RWPE1 (cell line): ENCODE results near the gene FNDC3B.

Experiments
- CTCF ChIA-PET: fragments of 350-600 bp; sonication (Branson Sonifier 250); formaldehyde crosslinking; extraction: SDS; loops from one replicate; lab custom pipeline; 2021; lab: Yijun Ruan, JAX
- POLR2A ChIA-PET: fragments of 400-600 bp; formaldehyde crosslinking; extraction: SDS; loops from one replicate; lab custom pipeline; 2020; ENCODE audit warnings: antibody characterized with exemption; ENCODE audit not compliant: low non-redundant PET; lab: Yijun Ruan, JAX
- DNase-seq: peaks from one replicate; pipeline ENCODE4 v3.0.0; 2012; ENCODE audit warnings: low spot score
- H3K27ac ChIP-seq: fragments of 450-650 bp; 2 replicates; pipeline ENCODE4 v1.5.1; 2017
- TF ChIP-seq, protein P1 (sequence below): fragments of 450-650 bp; conservative IDR thresholded peaks from 2 replicates; pipeline ENCODE4 v1.5.1; 2017; ENCODE audit warnings: low read depth, mild to moderate bottlenecking

Gene FNDC3B

GRCh38 chr3:172127141-172127540, 87.8 kb downstream of the FNDC3B start:
- DNase-seq: no peak
- H3K27ac ChIP-seq: no peak overlapping the region
- TF ChIP-seq, protein P1, sequence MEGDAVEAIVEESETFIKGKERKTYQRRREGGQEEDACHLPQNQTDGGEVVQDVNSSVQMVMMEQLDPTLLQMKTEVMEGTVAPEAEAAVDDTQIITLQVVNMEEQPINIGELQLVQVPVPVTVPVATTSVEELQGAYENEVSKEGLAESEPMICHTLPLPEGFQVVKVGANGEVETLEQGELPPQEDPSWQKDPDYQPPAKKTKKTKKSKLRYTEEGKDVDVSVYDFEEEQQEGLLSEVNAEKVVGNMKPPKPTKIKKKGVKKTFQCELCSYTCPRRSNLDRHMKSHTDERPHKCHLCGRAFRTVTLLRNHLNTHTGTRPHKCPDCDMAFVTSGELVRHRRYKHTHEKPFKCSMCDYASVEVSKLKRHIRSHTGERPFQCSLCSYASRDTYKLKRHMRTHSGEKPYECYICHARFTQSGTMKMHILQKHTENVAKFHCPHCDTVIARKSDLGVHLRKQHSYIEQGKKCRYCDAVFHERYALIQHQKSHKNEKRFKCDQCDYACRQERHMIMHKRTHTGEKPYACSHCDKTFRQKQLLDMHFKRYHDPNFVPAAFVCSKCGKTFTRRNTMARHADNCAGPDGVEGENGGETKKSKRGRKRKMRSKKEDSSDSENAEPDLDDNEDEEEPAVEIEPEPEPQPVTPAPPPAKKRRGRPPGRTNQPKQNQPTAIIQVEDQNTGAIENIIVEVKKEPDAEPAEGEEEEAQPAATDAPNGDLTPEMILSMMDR: no peak
- POLR2A ChIA-PET: no interaction called here
- CTCF ChIA-PET: interaction anchor here (0.7 kb wide), 1 partner anchor 119 kb away, joined by 6 read pairs; no protein-coding TSS in a partner anchor

GRCh38 chr3:172127929-172128580, 88.7 kb downstream of the FNDC3B start:
- peak overlapping the region; percentile 89 for H3K27ac ChIP-seq
- DNase-seq: no peak
- ChIA-PET POLR2A (no interaction called here), CTCF (no interaction called here)
- TF ChIP-seq, protein P1: no peak

DNA sequence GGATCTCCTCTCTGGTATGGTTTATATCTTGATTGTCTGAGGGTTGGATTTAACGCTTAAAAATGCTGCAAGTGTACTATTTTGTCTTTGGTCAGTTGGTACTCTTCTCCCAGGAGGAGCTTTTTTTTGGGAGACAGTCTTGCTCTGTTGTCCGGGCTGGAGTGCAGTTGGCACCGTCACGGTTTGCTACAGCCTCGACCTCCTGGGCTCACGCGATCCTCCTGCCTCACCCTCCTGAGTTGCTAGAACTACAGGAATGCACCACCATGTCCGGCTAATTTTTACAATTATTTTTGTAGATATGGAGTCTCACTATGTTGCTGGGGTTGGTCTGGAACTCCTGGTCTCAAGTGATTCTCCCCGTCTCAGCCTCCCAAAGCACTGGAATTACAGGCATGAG, 89.5 kb downstream of the FNDC3B start:
- DNase-seq: no peak
- TF ChIP-seq, protein P1: no peak
- POLR2A ChIA-PET: no interaction called here
- H3K27ac ChIP-seq: peak overlapping the region; percentile 89
- CTCF ChIA-PET: no interaction called here

DNA sequence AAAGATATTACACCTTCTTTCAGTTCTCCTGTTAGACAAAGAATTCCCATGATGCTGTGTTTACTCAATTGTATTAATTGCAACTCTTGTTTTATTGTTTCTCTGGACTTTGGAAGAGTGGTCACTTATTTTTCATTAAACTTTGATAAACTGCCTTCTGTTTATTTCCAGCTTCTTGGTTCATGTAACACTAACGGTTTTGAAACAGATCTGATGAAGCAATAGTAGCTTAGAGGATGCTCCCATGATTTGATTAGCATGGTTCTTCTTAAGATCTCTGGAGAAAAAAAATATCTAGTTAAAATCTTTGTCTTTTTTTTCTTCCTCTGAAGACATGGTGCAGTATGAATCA, 90.1 kb downstream of the FNDC3B start:
- ChIA-PET POLR2A (no interaction called here), CTCF (no interaction called here)
- H3K27ac ChIP-seq: peak overlapping the region; percentile 76
- DNase-seq: no peak
- TF ChIP-seq, protein P1: no peak

- peak overlapping the region; percentile 76 for H3K27ac ChIP-seq
Observed at GRCh38 chr3:172129850-172130716, 90.7 kb downstream of the FNDC3B start.

GRCh38 chr3:172130717-172131050, 91.3 kb downstream of the FNDC3B start:
- TF ChIP-seq, protein P1: no peak
- DNase-seq: no peak
- POLR2A ChIA-PET: no interaction called here
- CTCF ChIA-PET: interaction anchor here (0.6 to 0.7 kb wide), 2 partner anchors 34 to 55 kb away, joined by 3 read pairs; no protein-coding TSS in a partner anchor
- H3K27ac ChIP-seq: peak overlapping the region; percentile 76

More at GRCh38 chr3:172129850-172130716, 90.7 kb downstream of the FNDC3B start:
- peak; percentile 97 for DNase-seq
- TF ChIP-seq, protein P1: no peak
- CTCF ChIA-PET: interaction anchor here (0.6 to 0.7 kb wide), 2 partner anchors 35 to 56 kb away, joined by 3 read pairs; no protein-coding TSS in a partner anchor
- POLR2A ChIA-PET: no interaction called here
